ENCODE data around the gene SETD7.
"Not testable (repeated sequence)": the region's sequence is repeated elsewhere in the genome, so short reads cannot be mapped to it uniquely, and the experiment has no call there.

Gene SETD7

GRCh38 chr4:139460565-139460964, 95.5 kb downstream of the SETD7 start:
- DNase-seq: no peak

GRCh38 chr4:139458999-139459398, 97.0 kb downstream of the SETD7 start:
- no peak for DNase-seq

GRCh38 chr4:139458543-139458942, 97.5 kb downstream of the SETD7 start:
- DNase-seq: no peak

- DNase-seq: no peak
These were observed 98.7 kb downstream of the SETD7 start for GRCh38 chr4:139457318-139457717.

GRCh38 chr4:139455126-139455538, 100.9 kb downstream of the SETD7 start:
- DNase-seq: no peak

GRCh38 chr4:139454111-139455045, 101.6 kb downstream of the SETD7 start, which contains the start of gene RAB33B:
Gene RAB33B, plus strand, starts transcription at chr4:139454121. Its CDS starts 75 bp downstream, at chr4:139454196.
- DNase-seq: no peak

GRCh38 chr4:139453371-139454110, 102.5 kb downstream of the SETD7 start:
- peak; percentile 95 for DNase-seq

GRCh38 chr4:139453041-139453370, 103.0 kb downstream of the SETD7 start:
- DNase-seq: peak; percentile 70

- DNase-seq: no peak
These were observed 104.0 kb downstream of the SETD7 start for GRCh38 chr4:139451997-139452396.

- no peak for DNase-seq
These were observed 105.4 kb downstream of the SETD7 start for GRCh38 chr4:139450586-139450985.

- DNase-seq: not testable (repeated sequence)
These were observed 108.9 kb downstream of the SETD7 start for GRCh38 chr4:139447078-139447477.
